ENCODE results near the gene CZIB. TPM values are rescaled to one million over a fixed set of nuclear protein-coding genes. Genes with fewer than 3 reads are reported as not detected.

CZIB gene
- total and polyA plus RNA-seq, 2 of the 13 experiments (the other 11 are each of a cell fraction or from before 2014, with no cell fraction given): 49.2 to 67.0 TPM

GRCh38 chr1:53196485-53197290, 23.7 kb downstream of the CZIB start, which contains the start of gene CPT2 (continued):
- no peak for TF ChIP-seq ZBTB40 (IDR thresholded peaks at IDR 0.05)
- TF ChIP-seq ZBTB40 (CRISPR knock-in tag; IDR thresholded peaks at IDR 0.05): peak; percentile 51
- TF ChIP-seq USF2 (IDR thresholded peaks at IDR 0.05; ENCODE audit: low read depth, low read length): no peak
- TF ChIP-seq USF2 (CRISPR knock-in tag; IDR thresholded peaks at IDR 0.05; ENCODE audit: borderline replicate concordance): 0 out of 2 replicates have a peak, but pooled peaks have one; percentile 31
- TF ChIP-seq TEAD3 (CRISPR knock-in tag; optimal IDR thresholded peaks at IDR 0.05; ENCODE audit: borderline replicate concordance): no peak
- no peak for TF ChIP-seq ZNF646 (CRISPR knock-in tag; IDR thresholded peaks at IDR 0.05)
- peak; percentile 47 for TF ChIP-seq ZMYM4 (CRISPR knock-in tag; IDR thresholded peaks at IDR 0.05)
- TF ChIP-seq BCL6 (CRISPR knock-in tag; IDR thresholded peaks at IDR 0.05): peak; percentile 7; the same call in 1 of the 2 replicates
- TF ChIP-seq FOXJ3 (CRISPR knock-in tag; IDR thresholded peaks at IDR 0.05; ENCODE audit: borderline replicate concordance): no peak
- TF ChIP-seq, protein P1, sequence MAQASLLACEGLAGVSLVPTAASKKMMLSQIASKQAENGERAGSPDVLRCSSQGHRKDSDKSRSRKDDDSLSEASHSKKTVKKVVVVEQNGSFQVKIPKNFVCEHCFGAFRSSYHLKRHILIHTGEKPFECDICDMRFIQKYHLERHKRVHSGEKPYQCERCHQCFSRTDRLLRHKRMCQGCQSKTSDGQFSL (CRISPR knock-in tag; IDR thresholded peaks at IDR 0.05): no peak

Measured in HepG2 (cell line).